Activated T-cell treated with anti-CD3 and anti-CD28 coated beads, Interleukin-2, amount 50 U/mL, for 24 hours (primary cell): Measurements from ENCODE around the gene WBP2.
A peak's percentile ranks its signal among the peaks of the same experiment; 100 is the strongest.
"Not testable (repeated sequence)": the region's sequence is repeated elsewhere in the genome, so short reads cannot be mapped to it uniquely, and the experiment has no call there.

Experiments used
- DNase-seq: peaks from one replicate; pipeline ENCODE4 v3.0.0-alpha.2; 2020
- H3K27ac Mint-ChIP-seq: 2 replicates; pipeline ENCODE4 v1.8.0; 2020; ENCODE audit warnings: mild to moderate bottlenecking, mixed read lengths
- H3K27me3 Mint-ChIP-seq: 2 replicates; pipeline ENCODE4 v1.8.0; 2020; ENCODE audit warnings: mixed read lengths
- H3K36me3 Mint-ChIP-seq: 2 replicates; pipeline ENCODE4 v1.8.0; 2020; ENCODE audit warnings: low read depth, mixed read lengths
- H3K4me1 Mint-ChIP-seq: 2 replicates; pipeline ENCODE4 v1.8.0; 2020; ENCODE audit warnings: low read depth, mixed read lengths
- H3K4me3 Mint-ChIP-seq: 2 replicates; pipeline ENCODE4 v1.8.0; 2020; ENCODE audit warnings: mild to moderate bottlenecking, moderate library complexity, mixed read lengths
- H3K9me3 Mint-ChIP-seq: 2 replicates; pipeline ENCODE4 v1.8.0; 2020; ENCODE audit warnings: mixed read lengths

Gene WBP2

DNA sequence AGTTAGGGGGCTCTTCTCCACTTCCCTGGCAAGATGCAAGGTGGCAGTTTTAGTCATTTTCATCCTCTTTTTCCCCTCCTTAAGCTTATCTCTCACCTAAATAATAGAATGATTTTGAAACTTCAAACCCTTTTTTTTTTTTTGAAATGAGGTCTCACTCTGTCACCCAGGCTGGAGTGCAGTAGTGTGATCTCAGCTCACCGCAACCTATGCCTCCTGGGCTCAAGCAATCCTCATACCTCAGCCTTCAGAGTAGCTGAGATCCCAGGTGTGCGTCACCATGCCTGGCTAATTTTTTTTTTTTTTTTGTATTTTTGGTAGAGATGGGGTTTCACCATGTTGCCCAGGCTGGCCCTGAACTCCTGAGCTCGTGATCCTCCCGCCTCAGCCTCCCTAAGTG is 9.8 kb upstream of the WBP2 start:
- H3K27me3 Mint-ChIP-seq, DNase-seq, H3K36me3 Mint-ChIP-seq, H3K9me3 Mint-ChIP-seq, H3K4me3 Mint-ChIP-seq: not testable (repeated sequence)
- H3K4me1 Mint-ChIP-seq = peaks cover 18% of the 10 kb centered on the region
- peak overlapping the region; percentile 83 for H3K27ac Mint-ChIP-seq

DNA sequence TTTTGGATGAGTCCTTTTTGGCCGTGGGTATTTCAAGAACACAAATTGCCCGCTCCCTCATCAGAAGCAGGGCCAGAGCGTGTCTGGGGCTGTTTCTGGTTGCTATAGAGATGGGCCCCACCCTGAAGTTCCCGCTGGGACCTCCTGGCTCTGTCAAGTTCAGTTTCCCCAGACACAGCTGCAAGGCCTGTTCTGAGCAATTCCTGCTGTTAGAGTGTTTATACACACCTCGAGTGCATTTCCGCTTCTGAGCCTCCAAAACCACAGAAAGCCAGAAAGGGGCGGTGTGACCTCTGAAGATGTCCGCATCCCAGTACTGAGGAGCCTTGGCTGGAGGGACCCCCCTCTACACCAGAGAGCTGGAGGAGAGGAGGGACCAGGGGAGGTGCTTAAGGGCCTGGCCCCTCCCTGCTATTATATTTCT is 9.3 kb upstream of the WBP2 start:
- Mint-ChIP-seq H3K4me1 (peaks cover 21% of the 10 kb centered on the region), H3K27ac (peak overlapping the region; percentile 83), H3K27me3 (no peaks in the 10 kb centered on the region), H3K9me3 (no peaks in the 10 kb centered on the region), H3K36me3 (no peaks in the 10 kb centered on the region), H3K4me3 (no peak overlapping the region)
- DNase-seq = peak; percentile 54

GRCh38 chr17:75861927-75862317 is 6.8 kb upstream of the WBP2 start:
- no peak overlapping the region for H3K27ac Mint-ChIP-seq
- H3K4me1 Mint-ChIP-seq = peaks cover 36% of the 10 kb centered on the region

DNA sequence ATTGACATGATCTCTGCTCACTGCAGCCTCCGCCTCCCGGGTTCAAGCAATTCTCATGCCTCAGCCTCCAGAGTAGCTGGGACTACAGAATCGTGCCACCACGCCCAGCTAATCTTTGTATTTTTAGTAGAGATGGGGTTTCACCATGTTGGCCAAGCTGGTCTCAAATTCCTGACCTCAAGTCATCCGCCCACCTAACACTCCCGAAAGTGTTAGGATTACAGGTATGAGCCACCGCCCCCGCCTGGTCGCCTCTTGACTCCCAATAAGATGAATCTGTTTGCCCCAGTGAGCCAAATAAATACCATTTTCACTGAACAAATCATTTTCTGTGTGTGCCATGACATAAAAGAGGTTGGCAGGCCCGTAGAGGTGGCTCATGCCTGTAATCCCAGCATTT is 4.2 kb upstream of the WBP2 start:
- H3K27me3 Mint-ChIP-seq, H3K36me3 Mint-ChIP-seq, H3K4me3 Mint-ChIP-seq, DNase-seq, H3K27ac Mint-ChIP-seq, H3K9me3 Mint-ChIP-seq: not testable (repeated sequence)
- H3K4me1 Mint-ChIP-seq = peaks cover 34% of the 10 kb centered on the region

More at GRCh38 chr17:75861927-75862317, 6.8 kb upstream of the WBP2 start:
- H3K27me3 Mint-ChIP-seq = no peaks in the 10 kb centered on the region
- DNase-seq = no peak
- no peaks in the 10 kb centered on the region for H3K9me3 Mint-ChIP-seq
- H3K4me3 Mint-ChIP-seq = no peak overlapping the region
- H3K36me3 Mint-ChIP-seq = no peaks in the 10 kb centered on the region

DNA sequence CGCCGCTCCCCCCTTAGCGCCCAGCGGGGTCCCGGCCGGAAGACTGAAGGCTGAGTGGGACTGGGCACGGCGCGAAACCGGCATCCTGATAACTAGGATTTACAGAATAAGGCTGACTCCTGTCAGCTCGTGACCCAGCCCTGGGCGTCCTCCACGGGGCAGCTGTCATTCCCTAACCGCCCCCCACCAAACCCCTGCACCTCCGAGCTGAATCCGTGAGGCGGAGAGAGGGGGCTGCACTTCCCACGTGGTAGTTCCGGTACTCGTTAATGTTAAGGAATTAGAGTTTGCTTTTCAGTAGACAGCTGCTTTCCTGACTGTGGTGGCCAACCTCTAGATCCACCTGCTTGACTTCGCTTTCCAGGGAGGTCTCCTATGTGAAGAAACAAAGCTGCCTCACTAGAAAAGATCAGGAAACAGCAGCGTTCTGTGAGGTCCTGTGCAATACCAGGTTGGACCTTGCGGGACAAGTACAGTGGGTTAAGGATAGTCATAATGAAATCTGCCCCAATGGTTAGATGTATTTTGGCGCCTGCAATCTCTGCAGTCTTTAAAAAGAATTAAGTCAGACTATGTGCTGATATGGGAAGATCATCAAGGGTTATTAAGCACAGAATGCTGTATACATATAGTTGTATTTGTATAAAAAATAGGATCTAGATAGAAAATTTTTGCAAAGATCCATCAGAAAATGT is 1.1 kb upstream of the WBP2 start:
- DNase-seq = no peak
- no peaks in the 10 kb centered on the region for H3K27me3 Mint-ChIP-seq
- H3K27ac Mint-ChIP-seq = peak overlapping the region; percentile 89
- H3K4me3 Mint-ChIP-seq = no peak overlapping the region
- peaks cover 43% of the 10 kb centered on the region for H3K4me1 Mint-ChIP-seq
- H3K9me3 Mint-ChIP-seq = no peaks in the 10 kb centered on the region
- H3K36me3 Mint-ChIP-seq = peaks cover 7% of the 10 kb centered on the region

DNA sequence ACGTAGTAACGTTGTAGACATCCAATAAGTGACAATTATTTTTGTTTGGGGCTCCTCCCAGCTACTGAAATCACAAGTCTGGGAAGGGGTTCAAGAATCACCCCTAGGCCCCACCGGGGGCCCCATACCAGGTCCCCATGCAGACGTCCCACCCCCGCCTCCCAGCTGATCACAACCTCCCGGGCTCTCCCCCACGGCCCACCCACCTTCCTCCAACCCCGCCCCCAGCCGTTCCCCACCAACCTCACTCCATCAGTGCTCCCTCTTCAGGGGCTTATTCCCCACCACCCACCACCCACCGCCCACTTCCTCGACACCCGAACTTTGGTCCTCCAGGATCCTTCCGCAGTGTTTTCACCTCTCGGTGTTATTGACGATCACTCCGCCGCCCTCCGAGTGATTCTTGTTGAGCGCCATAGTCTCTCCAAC is 240 bp downstream of the WBP2 start:
- peaks cover 17% of the 10 kb centered on the region for H3K36me3 Mint-ChIP-seq
- H3K27ac Mint-ChIP-seq = no peak overlapping the region
- peaks cover 42% of the 10 kb centered on the region for H3K4me1 Mint-ChIP-seq
- no peaks in the 10 kb centered on the region for H3K27me3 Mint-ChIP-seq
- no peak overlapping the region for H3K4me3 Mint-ChIP-seq
- no peak for DNase-seq
- no peaks in the 10 kb centered on the region for H3K9me3 Mint-ChIP-seq

- Mint-ChIP-seq H3K4me3 (no peak overlapping the region), H3K27ac (no peak overlapping the region), H3K27me3 (no peaks in the 10 kb centered on the region), H3K36me3 (peaks cover 23% of the 10 kb centered on the region), H3K4me1 (peaks cover 37% of the 10 kb centered on the region), H3K9me3 (no peaks in the 10 kb centered on the region)
- no peak for DNase-seq
These were observed 910 bp downstream of the WBP2 start for GRCh38 chr17:75854101-75854748.

DNA sequence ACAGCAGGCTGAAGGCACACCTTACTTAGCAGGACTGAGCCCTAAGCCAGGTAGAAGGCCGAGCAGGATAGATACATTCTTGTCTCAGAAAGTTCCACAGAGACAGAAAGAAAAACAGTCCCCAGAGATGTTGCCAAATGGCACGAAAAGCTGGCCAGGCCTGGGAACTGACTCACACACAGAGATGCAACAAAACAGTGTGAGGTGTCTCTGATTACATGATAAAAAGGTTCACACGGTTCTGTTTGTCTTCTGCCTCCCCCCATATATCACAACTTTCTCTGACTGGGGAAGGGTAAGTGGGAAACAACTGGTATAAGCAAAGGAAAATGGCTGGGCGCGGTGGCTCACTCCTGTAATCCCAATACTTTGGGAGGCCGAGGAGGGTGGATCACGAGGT is 1.7 kb downstream of the WBP2 start:
- Mint-ChIP-seq H3K27me3 (no peaks in the 10 kb centered on the region), H3K27ac (peak overlapping the region; percentile 73), H3K4me3 (no peak overlapping the region), H3K4me1 (peaks cover 34% of the 10 kb centered on the region), H3K9me3 (no peaks in the 10 kb centered on the region), H3K36me3 (peaks cover 29% of the 10 kb centered on the region)
- DNase-seq = no peak

GRCh38 chr17:75851693-75851991 is 3.5 kb downstream of the WBP2 start:
- DNase-seq, H3K27me3 Mint-ChIP-seq, H3K9me3 Mint-ChIP-seq, H3K4me3 Mint-ChIP-seq: not testable (repeated sequence)
- Mint-ChIP-seq H3K36me3 (peaks cover 47% of the 10 kb centered on the region), H3K27ac (peak overlapping the region; percentile 60), H3K4me1 (peaks cover 32% of the 10 kb centered on the region)

DNA sequence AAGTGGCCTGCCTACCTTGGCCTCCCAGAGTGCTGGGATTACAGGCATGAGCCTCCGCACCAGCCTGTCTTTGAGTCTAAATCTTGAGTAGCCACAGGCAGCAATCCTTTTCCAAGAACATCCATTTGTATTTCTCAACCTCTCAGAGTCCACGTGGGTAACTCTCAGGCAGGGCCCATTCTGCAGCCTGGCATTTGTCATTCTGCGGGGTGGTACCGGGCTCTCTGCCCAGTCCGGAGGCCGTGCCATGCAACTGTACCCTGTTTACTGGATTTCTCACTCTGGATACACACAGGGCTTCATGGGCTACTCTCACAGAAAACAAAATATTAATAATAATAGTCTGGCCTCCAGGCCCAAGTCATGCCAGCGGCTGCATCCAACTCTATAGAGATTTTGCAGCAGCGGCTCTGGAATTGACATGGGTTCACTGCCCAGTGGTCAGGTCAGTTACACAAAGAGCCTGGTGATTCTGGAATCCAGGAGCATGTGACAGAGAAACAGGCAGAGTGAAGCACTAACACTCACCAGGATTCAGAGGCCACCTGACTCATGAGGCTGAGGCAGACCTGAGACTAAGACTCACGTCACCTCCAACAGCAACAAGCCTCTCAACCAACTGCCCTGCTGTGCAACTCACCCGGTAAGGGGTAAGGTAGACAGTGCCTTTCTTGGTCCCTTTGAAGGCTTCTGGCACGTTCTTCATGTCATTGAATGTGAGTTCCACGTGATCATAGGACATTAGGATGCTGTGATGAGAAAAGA is 4.0 kb downstream of the WBP2 start:
- H3K36me3 Mint-ChIP-seq = peaks cover 52% of the 10 kb centered on the region
- no peaks in the 10 kb centered on the region for H3K9me3 Mint-ChIP-seq
- no peak for DNase-seq
- H3K27ac Mint-ChIP-seq = peak overlapping the region; percentile 60
- no peaks in the 10 kb centered on the region for H3K27me3 Mint-ChIP-seq
- peaks cover 27% of the 10 kb centered on the region for H3K4me1 Mint-ChIP-seq
- no peak overlapping the region for H3K4me3 Mint-ChIP-seq

- no peak overlapping the region for H3K4me3 Mint-ChIP-seq
- no peak for DNase-seq
- no peak overlapping the region for H3K27ac Mint-ChIP-seq
- H3K36me3 Mint-ChIP-seq = peaks cover 62% of the 10 kb centered on the region
- no peaks in the 10 kb centered on the region for H3K9me3 Mint-ChIP-seq
- no peaks in the 10 kb centered on the region for H3K27me3 Mint-ChIP-seq
- H3K4me1 Mint-ChIP-seq = peaks cover 36% of the 10 kb centered on the region
These were observed 5.4 kb downstream of the WBP2 start for GRCh38 chr17:75849724-75850123.

DNA sequence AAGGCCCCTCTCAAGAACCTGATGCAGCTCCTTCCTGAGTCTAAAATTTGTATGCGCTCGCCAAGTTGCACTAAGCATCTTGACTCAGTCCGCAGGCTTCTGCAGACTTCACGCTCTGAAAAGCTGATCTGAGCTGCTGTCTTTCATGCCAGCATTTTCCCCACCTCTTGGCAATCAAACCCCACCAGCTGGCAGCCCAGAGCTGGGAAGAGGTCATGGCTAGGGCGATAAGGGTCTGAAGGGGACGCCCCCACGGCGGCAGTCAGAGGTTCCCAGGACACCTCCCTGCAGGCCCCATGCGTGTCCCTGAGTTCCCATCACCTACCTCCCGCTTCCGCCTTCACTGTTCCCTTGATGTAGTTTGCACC is 5.9 kb downstream of the WBP2 start:
- H3K27me3 Mint-ChIP-seq = no peaks in the 10 kb centered on the region
- H3K36me3 Mint-ChIP-seq = peaks cover 62% of the 10 kb centered on the region
- peaks cover 33% of the 10 kb centered on the region for H3K4me1 Mint-ChIP-seq
- no peak for DNase-seq
- H3K4me3 Mint-ChIP-seq = no peak overlapping the region
- H3K9me3 Mint-ChIP-seq = no peaks in the 10 kb centered on the region
- H3K27ac Mint-ChIP-seq = no peak overlapping the region

GRCh38 chr17:75848523-75849278 is 6.4 kb downstream of the WBP2 start:
- no peaks in the 10 kb centered on the region for H3K9me3 Mint-ChIP-seq
- H3K27ac Mint-ChIP-seq = peak overlapping the region; percentile 79
- no peaks in the 10 kb centered on the region for H3K27me3 Mint-ChIP-seq
- peaks cover 67% of the 10 kb centered on the region for H3K36me3 Mint-ChIP-seq
- DNase-seq = peak; percentile 87
- H3K4me3 Mint-ChIP-seq = no peak overlapping the region
- H3K4me1 Mint-ChIP-seq = peaks cover 32% of the 10 kb centered on the region

DNA sequence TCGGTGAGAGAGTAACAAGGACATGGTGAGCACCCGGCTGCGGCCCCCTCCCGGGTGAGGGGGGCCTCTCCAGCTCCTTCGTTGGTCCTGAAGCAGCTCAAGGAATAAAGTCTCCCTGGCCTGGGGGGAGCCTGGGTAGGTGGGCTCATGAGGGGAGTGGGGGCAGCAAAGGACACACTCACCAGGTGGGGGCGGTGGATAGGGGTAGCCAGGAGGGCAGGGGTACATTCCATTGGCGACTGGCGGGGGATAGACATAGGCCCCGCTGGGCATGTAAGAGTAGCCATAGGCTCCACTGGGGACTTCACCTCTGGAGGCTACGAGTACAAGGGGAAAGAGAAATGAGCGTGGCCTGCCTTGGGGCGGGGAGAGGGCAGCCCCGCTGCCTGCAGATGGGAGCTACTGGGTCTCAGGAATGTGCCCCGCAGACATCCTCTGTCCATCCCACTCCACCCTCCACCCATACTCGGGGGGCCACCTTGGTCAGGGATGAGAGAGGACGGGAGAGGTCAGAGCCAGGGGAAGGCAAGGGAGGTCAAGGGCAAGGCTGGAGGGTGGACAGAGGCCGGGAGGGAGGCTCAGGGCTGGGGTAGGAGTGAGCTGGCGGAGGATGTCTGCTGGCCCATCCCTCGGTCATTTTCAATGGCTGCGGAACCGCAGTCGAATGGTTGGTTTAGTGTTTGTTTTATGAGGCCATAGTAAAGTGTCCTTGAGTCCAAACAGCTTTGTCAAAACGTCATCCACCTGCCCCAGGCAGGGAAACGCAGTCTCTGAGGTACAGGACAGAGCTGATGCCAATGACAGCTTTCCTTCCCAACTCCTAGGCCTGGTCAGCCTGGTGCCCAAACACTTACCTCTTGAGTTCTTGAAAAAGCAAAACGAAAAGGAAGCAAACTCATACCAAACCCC is 7.3 kb downstream of the WBP2 start:
- Mint-ChIP-seq H3K36me3 (peaks cover 72% of the 10 kb centered on the region), H3K4me1 (peaks cover 28% of the 10 kb centered on the region)

More for the DNA sequence above, 7.3 kb downstream of the WBP2 start:
- Mint-ChIP-seq H3K27me3 (no peaks in the 10 kb centered on the region), H3K9me3 (no peaks in the 10 kb centered on the region), H3K4me3 (no peak overlapping the region), H3K27ac (peak overlapping the region; percentile 79)
- DNase-seq = no peak
